Measurements from ENCODE around the gene ANTXR1.

GRCh38 chr2:69171116-69171896 lies 158.3 kb downstream of the ANTXR1 start:
- TF ChIP-seq CTCF (IDR thresholded peaks at IDR 0.05; ENCODE audit: extremely low read depth in 1 of 2, insufficient read depth in 1 of 2, low read depth in 1 of 2, low read length in 2 of 2) (no peak), POLR2A (IDR thresholded peaks at IDR 0.05; ENCODE audit: low read depth, low read length) (no peak), FOS (IDR thresholded peaks at IDR 0.05; ENCODE audit: borderline replicate concordance, insufficient read depth, low read length) (no peak), EZH2 (IDR thresholded peaks at IDR 0.05; ENCODE audit: borderline replicate concordance, low read depth, low read length, severe bottlenecking) (no peak)
